IPS DF 19.7 (cell line): ENCODE measurements around the gene OR1M1.
"Not testable (repeated sequence)": the region's sequence is repeated elsewhere in the genome, so short reads cannot be mapped to it uniquely, and the experiment has no call there.

Source experiments
- DNase-seq: peaks from one replicate; pipeline ENCODE4 v3.0.0-alpha.2; 2013; ENCODE audit warnings: low read depth, low spot score

OR1M1 gene

GRCh38 chr19:9086761-9087160 is at the start of gene OR1M1:
OR1M1 (plus strand) TSS chr19:9087061; CDS start chr19:9093245, 6,184 bp downstream.
- no peak for DNase-seq

GRCh38 chr19:9037400-9038062 is 49.3 kb upstream of the OR1M1 start:
- DNase-seq, result no peak

GRCh38 chr19:9039728-9040127 is 47.1 kb upstream of the OR1M1 start:
- DNase-seq, result no peak

GRCh38 chr19:9040131-9040530 is 46.7 kb upstream of the OR1M1 start:
- DNase-seq, result no peak

GRCh38 chr19:9041023-9041422 is 45.8 kb upstream of the OR1M1 start:
- no peak for DNase-seq

- DNase-seq, result no peak
Observed at GRCh38 chr19:9043524-9043923, 43.3 kb upstream of the OR1M1 start.

- no peak for DNase-seq
Observed at GRCh38 chr19:9044449-9044848, 42.4 kb upstream of the OR1M1 start.

GRCh38 chr19:9046694-9047093 is 40.2 kb upstream of the OR1M1 start:
- DNase-seq, result no peak

- DNase-seq, result no peak
Observed at GRCh38 chr19:9052894-9053293, 34.0 kb upstream of the OR1M1 start.

- not testable (repeated sequence) for DNase-seq
Observed at GRCh38 chr19:9053674-9054073, 33.2 kb upstream of the OR1M1 start.

GRCh38 chr19:9054207-9054606 is 32.7 kb upstream of the OR1M1 start:
- DNase-seq, result no peak

GRCh38 chr19:9054765-9055164 is 32.1 kb upstream of the OR1M1 start:
- DNase-seq, result no peak

- DNase-seq, result not testable (repeated sequence)
Observed at GRCh38 chr19:9056131-9056530, 30.7 kb upstream of the OR1M1 start.

- no peak for DNase-seq
Observed at GRCh38 chr19:9057505-9058258, 29.2 kb upstream of the OR1M1 start.

GRCh38 chr19:9058905-9059667 is 27.8 kb upstream of the OR1M1 start:
- DNase-seq, result no peak

- DNase-seq, result no peak
Observed at GRCh38 chr19:9060564-9061340, 26.1 kb upstream of the OR1M1 start.

- no peak for DNase-seq
Observed at GRCh38 chr19:9061879-9062278, 25.0 kb upstream of the OR1M1 start.

GRCh38 chr19:9065457-9066014 is 21.3 kb upstream of the OR1M1 start:
- no peak for DNase-seq

- peak; percentile 79 for DNase-seq
Observed at GRCh38 chr19:9070066-9070465, 16.8 kb upstream of the OR1M1 start.

GRCh38 chr19:9071720-9072119 is 15.1 kb upstream of the OR1M1 start:
- DNase-seq, result not testable (repeated sequence)

GRCh38 chr19:9073806-9074205 is 13.1 kb upstream of the OR1M1 start:
- no peak for DNase-seq
